Activated CD8-positive, alpha-beta T cell treated with anti-CD3 and anti-CD28 coated beads for 36 hours (primary cell): ENCODE results near the gene NUBP2. TPM values are rescaled to one million over a fixed set of nuclear protein-coding genes. Genes with fewer than 3 reads are reported as not detected.

Experiments used
- ATAC-seq: fragments of 200-7000 bp; cut with Tn5 transposase; one replicate; pipeline ENCODE4 v1.10.0; 2021; ENCODE audit warnings: mild to moderate bottlenecking, moderate library complexity
- CTCF ChIA-PET: fragments of 350-600 bp; sonication (Branson Sonifier 250); formaldehyde crosslinking; loops from one replicate; lab custom pipeline; 2021; ENCODE audit warnings: antibody characterized with exemption; lab: Charles Lee
- POLR2A ChIA-PET: fragments of 350-600 bp; sonication (Branson Sonifier 250); formaldehyde crosslinking; loops from one replicate; lab custom pipeline; 2021; ENCODE audit warnings: antibody characterized with exemption; lab: Charles Lee
- DNase-seq: peaks from one replicate; pipeline ENCODE4 v3.0.0-alpha.2; 2020
- H3K27ac Mint-ChIP-seq: one replicate; pipeline ENCODE4 v1.8.0; 2021; ENCODE audit warnings: mild to moderate bottlenecking, mixed read lengths
- H3K27me3 Mint-ChIP-seq: one replicate; pipeline ENCODE4 v1.8.0; 2021; ENCODE audit warnings: mixed read lengths
- H3K36me3 Mint-ChIP-seq: one replicate; pipeline ENCODE4 v1.8.0; 2021; ENCODE audit warnings: low read depth, mixed read lengths
- H3K4me1 Mint-ChIP-seq: one replicate; pipeline ENCODE4 v1.8.0; 2021; ENCODE audit warnings: low read depth, mixed read lengths
- H3K4me3 Mint-ChIP-seq: one replicate; pipeline ENCODE4 v1.8.0; 2021; ENCODE audit warnings: mild to moderate bottlenecking, moderate library complexity, mixed read lengths
- H3K9me3 Mint-ChIP-seq: one replicate; pipeline ENCODE4 v1.8.0; 2021; ENCODE audit warnings: mixed read lengths
- intact Hi-C: fragments of 100-400 bp; cut with micrococcal nuclease; formaldehyde crosslinking; loops from one replicate; pipeline ENCODE4 v1.10.0; 2022
- total RNA-seq, 2 experiments: library from RNA; stranded (reverse); gene quantifications; one replicate each; pipeline ENCODE4 v1.2.3, GENCODE V29; 2021
- TF ChIP-seq, protein P1 (sequence below): fragments of 200-600 bp; IDR thresholded peaks from one replicate; pipeline ENCODE4 v1.8.0; 2022; ENCODE audit warnings: antibody characterized with exemption, mild to moderate bottlenecking

The NUBP2 gene
- total RNA-seq, 2 experiments from 2014 or later, result 43.5 to 45.0 TPM

DNA sequence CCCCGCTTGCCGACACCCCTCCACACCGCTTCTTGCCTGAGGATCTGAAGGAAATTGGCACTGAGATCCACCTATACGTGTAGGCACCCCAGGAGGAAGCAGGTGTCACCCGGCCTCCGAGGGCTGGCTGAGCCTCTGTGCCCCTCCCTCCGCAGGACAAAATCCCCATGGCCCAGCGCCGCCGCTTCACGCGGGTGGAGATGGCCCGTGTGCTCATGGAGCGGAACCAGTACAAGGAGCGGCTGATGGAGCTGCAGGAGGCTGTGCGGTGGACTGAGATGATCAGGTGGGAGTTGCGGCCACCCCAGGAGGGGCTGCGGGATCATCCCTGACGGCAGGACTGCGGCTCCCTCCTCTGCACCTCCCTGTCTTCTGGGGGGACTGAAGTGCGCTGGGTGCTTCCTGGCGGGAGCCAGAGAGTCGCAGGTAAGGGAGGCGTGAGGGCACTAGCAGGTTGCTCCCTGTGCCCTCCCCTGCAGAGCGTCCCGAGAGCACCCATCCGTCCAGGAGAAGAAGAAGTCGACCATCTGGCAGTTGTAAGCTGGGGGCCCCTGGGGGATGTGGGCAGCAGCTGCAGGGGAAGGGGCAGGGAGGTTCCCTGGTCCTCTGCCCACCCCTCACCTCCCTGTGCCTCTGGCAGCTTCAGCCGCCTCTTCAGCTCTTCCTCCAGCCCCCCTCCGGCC lies 20.4 kb upstream of the NUBP2 start:
- TF ChIP-seq, protein P1, sequence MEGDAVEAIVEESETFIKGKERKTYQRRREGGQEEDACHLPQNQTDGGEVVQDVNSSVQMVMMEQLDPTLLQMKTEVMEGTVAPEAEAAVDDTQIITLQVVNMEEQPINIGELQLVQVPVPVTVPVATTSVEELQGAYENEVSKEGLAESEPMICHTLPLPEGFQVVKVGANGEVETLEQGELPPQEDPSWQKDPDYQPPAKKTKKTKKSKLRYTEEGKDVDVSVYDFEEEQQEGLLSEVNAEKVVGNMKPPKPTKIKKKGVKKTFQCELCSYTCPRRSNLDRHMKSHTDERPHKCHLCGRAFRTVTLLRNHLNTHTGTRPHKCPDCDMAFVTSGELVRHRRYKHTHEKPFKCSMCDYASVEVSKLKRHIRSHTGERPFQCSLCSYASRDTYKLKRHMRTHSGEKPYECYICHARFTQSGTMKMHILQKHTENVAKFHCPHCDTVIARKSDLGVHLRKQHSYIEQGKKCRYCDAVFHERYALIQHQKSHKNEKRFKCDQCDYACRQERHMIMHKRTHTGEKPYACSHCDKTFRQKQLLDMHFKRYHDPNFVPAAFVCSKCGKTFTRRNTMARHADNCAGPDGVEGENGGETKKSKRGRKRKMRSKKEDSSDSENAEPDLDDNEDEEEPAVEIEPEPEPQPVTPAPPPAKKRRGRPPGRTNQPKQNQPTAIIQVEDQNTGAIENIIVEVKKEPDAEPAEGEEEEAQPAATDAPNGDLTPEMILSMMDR, result no peak
- DNase-seq, result no peak
- intact Hi-C loops, result no loop called here
- Mint-ChIP-seq H3K4me3 (no peak overlapping the region), H3K27me3 (no peaks in the 10 kb centered on the region), H3K27ac (no peak overlapping the region), H3K4me1 (peaks cover 3% of the 10 kb centered on the region), H3K36me3 (peaks cover 4% of the 10 kb centered on the region), H3K9me3 (no peaks in the 10 kb centered on the region)
- no peak for ATAC-seq
- ChIA-PET POLR2A (no interaction called here), CTCF (no interaction called here)

- ChIA-PET POLR2A (no interaction called here), CTCF (interaction anchor here (2.5 kb wide), 1 partner anchor 57 kb away, joined by 7 read pairs; the partner anchor contains the start of gene MAPK8IP3)
- intact Hi-C loops, result no loop called here
- TF ChIP-seq, protein P1, result no peak
- no peak overlapping the region for H3K4me3 Mint-ChIP-seq
- H3K36me3 Mint-ChIP-seq, result peaks cover 4% of the 10 kb centered on the region
- DNase-seq, result no peak
- no peaks in the 10 kb centered on the region for H3K9me3 Mint-ChIP-seq
- no peaks in the 10 kb centered on the region for H3K27me3 Mint-ChIP-seq
- no peaks in the 10 kb centered on the region for H3K4me1 Mint-ChIP-seq
- H3K27ac Mint-ChIP-seq, result no peak overlapping the region
- ATAC-seq, result no peak
Measured at GRCh38 chr16:1762879-1763520, 19.8 kb upstream of the NUBP2 start.

GRCh38 chr16:1763521-1764511 lies 18.9 kb upstream of the NUBP2 start:
- Mint-ChIP-seq H3K27ac (no peak overlapping the region), H3K27me3 (no peaks in the 10 kb centered on the region)
- POLR2A ChIA-PET, result interaction anchor here (1.1 to 3.2 kb wide), 2 partner anchors 9 to 19 kb away, joined by 3 to 14 read pairs; partner anchors contain the start of genes EME2, MRPS34, NUBP2 and SPSB3

DNA sequence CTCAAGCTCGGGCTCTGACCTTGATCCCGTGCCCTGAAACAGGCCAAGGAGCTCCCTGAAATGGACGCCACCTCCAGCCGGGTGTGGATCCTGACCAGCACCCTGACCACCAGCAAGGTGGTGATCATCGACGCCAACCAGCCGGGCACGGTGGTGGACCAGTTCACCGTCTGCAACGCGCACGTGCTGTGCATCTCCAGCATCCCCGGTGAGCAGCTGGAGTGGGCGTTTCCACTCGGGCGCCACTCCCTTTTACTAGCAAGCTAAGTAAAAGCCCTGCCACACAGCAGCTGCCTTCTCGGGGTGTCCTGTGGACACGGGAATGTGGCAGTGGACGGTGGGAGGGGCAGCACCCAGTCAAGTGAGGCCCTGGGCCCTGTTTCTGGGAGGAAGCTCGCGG lies 17.8 kb upstream of the NUBP2 start:
- Mint-ChIP-seq H3K4me3 (no peak overlapping the region), H3K27me3 (no peaks in the 10 kb centered on the region), H3K9me3 (no peaks in the 10 kb centered on the region), H3K27ac (no peak overlapping the region), H3K4me1 (peaks cover 2% of the 10 kb centered on the region), H3K36me3 (peaks cover 4% of the 10 kb centered on the region)
- TF ChIP-seq, protein P1, result no peak
- no peak for DNase-seq
- ChIA-PET CTCF (interaction anchor here (0.8 to 2.5 kb wide), 2 partner anchors 18 to 59 kb away, joined by 3 to 7 read pairs; partner anchors contain the start of genes MAPK8IP3, NUBP2 and SPSB3), POLR2A (interaction anchor here (1.1 to 3.2 kb wide), 3 partner anchors 8 to 58 kb away, joined by 3 to 14 read pairs (median 5); partner anchors contain the start of genes EME2, MAPK8IP3, MRPS34 and NUBP2)
- no peak for ATAC-seq
- intact Hi-C loops, result no loop called here

More at GRCh38 chr16:1763521-1764511, 18.9 kb upstream of the NUBP2 start:
- H3K36me3 Mint-ChIP-seq, result peaks cover 4% of the 10 kb centered on the region
- intact Hi-C loops, result no loop called here
- TF ChIP-seq, protein P1, result no peak
- DNase-seq (no peak), ATAC-seq (peak; percentile 12)
- H3K4me1 Mint-ChIP-seq, result no peaks in the 10 kb centered on the region
- CTCF ChIA-PET, result interaction anchor here (2.5 kb wide), 1 partner anchor 58 kb away, joined by 7 read pairs; the partner anchor contains the start of gene MAPK8IP3
- no peak overlapping the region for H3K4me3 Mint-ChIP-seq
- no peaks in the 10 kb centered on the region for H3K9me3 Mint-ChIP-seq
